Ovary (tissue), 9 donors: Measurements from ENCODE around the gene TRAF4. TPM values are rescaled to one million over a fixed set of nuclear protein-coding genes. Genes with fewer than 3 reads are reported as not detected.
"Not testable (repeated sequence)": the region's sequence is repeated elsewhere in the genome, so short reads cannot be mapped to it uniquely, and the experiment has no call there.

Experiments
- DNase-seq, 5 donors: peaks; one replicate each; pipeline ENCODE4 v3.0.0-alpha.2; 2019 to 2020
- H3K27ac ChIP-seq, 2 donors: fragments of 200-600 bp; one replicate each; pipeline versions ENCODE4 v1.5.1 to v1.8.0; 2019 to 2022
- H3K27me3 ChIP-seq: fragments of 200-600 bp; one replicate; pipeline ENCODE4 v1.8.0; 2022
- H3K36me3 ChIP-seq: fragments of 200-600 bp; sonication (generic); one replicate; pipeline ENCODE4 v1.5.1; 2019
- H3K4me1 ChIP-seq: one replicate; pipeline ENCODE4 v1.8.1; 2013; ENCODE audit warnings: mild to moderate bottlenecking, moderate library complexity; ENCODE audit not compliant: insufficient read depth
- H3K4me3 ChIP-seq: fragments of 200-600 bp; sonication (generic); one replicate; pipeline ENCODE4 v1.5.1; 2017
- H3K9me3 ChIP-seq, 2 donors: fragments of 200-600 bp in 1 of 2; sonication (generic) in 1 of 2; one replicate each; pipeline versions ENCODE4 v1.5.1 to v1.8.1; 2013 to 2019; ENCODE audit warnings: mild to moderate bottlenecking in 1 of 2, moderate library complexity in 1 of 2
- EP300 ChIP-seq: sonication (generic); formaldehyde crosslinking; IDR thresholded peaks from one replicate; pipeline ENCODE4 v1.6.1; 2017; ENCODE audit warnings: antibody characterized with exemption
- POLR2A ChIP-seq: fragments of 450-650 bp; IDR thresholded peaks from one replicate; pipeline ENCODE4 v1.6.1; 2017; ENCODE audit warnings: antibody characterized with exemption, mild to moderate bottlenecking, moderate library complexity
- WGBS, 3 donors: extraction: QIAGEN DNeasy Blood & Tissue Kit in 1 of 3; methylation state at CpG; one replicate each; pipeline versions ENCODE4 v1.1.5 to v1.1.7; 2013 to 2017; 5-methylcytosine and 5-hydroxymethylcytosine counted together
- intact Hi-C, 4 donors: fragments of 100-400 bp; cut with DNase I; formaldehyde crosslinking; loops; one replicate each; pipeline versions ENCODE4 v1.11.0 to v1.15.1; 2022 to 2023
- polyA plus RNA-seq, 2 donors: library from polyadenylated mRNA; stranded (reverse); fragments of 200-250 nt in 1 of 2; fragments of 350-450 nt in 1 of 2; fragmentation: Illumina TruSeq in 1 of 2; extraction: RNeasy Lipid Tissue Mini Kit (QIAGEN cat#74804) in 1 of 2; gene quantifications; one replicate each; pipeline ENCODE4 v1.2.3, GENCODE V29; 2013 to 2014
- total RNA-seq, 7 donors: library from RNA; depleted of rRNA in 2 of 7; stranded (reverse); fragments of >200 nt in 2 of 7; fragmentation: NEBNext Ultra II Directional in 3 of 7; extraction: Animal tissue kit (Norgen Biotek cat#: 25700) in 3 of 7; gene quantifications; one replicate each; pipeline versions ENCODE4 v1.1.0 to v1.2.4, GENCODE V29; 2016 to 2023
- TF ChIP-seq, protein P1 (sequence below), 3 donors: fragments of 450-650 bp in 2 of 3; fragments of 200-600 bp in 1 of 3; IDR thresholded peaks; one replicate each; pipeline versions ENCODE4 v1.5.1 to v1.8.0; 2016 to 2022; ENCODE audit warnings: antibody characterized with exemption in 3 of 3, mild to moderate bottlenecking in 1 of 3
- donor health status: DM: no; HTN: no; CAD: no; lungs with moderate emphysema.
- donor health status: DM: no; HTN: no; CAD: no.
- donor health status: Bipolar disorder and iron deficiency.
- donor health status: DM: yes; HTN: yes; CAD: no.
- donor health status: DM: no; HTN: no; CAD: no.
- donor health status: DM: yes; HTN: yes; CAD: no.

Gene TRAF4
- total and polyA plus RNA-seq, 9 donors: 3.5 to 61.3 (median 14.9) TPM

DNA sequence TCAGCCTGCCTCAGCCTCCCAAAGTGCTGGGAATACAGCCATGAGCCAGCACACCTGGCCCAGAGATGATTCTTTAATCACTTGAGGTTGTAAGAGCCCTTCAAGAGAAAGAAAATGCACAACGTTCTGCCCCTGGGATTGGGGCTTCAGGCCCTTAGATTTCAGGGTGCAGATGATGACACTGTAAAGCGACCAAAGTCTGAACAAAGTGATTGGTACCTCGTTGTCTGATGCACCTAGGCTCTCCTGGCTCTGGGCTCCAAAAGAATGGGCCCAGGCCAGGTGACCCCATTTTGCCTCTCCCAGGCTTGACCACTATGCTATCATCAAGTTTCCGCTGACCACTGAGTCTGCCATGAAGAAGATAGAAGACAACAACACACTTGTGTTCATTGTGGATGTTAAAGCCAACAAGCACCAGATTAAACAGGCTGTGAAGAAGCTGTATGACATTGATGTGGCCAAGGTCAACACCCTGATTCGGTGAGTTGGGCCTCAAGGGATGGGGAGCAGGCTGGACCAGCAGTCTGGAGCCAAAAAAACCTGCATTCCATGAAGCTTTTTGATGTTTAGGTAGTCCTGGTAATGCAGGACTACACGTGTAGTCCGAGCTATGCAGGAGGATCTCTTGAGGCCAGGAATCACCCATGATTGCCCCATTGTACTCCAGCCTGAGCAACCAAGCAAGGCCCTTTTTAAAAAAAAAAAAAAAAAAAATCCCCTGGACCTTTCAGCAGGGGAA lies 21.2 kb upstream of the TRAF4 start:
- intact Hi-C loops: loop anchor here in 1 of 4 donors (10.0 kb wide), 1 partner anchor 172 kb away; the partner anchor contains the start of gene FLOT2
- TF ChIP-seq POLR2A (no peak), EP300 (no peak)
- TF ChIP-seq, protein P1, sequence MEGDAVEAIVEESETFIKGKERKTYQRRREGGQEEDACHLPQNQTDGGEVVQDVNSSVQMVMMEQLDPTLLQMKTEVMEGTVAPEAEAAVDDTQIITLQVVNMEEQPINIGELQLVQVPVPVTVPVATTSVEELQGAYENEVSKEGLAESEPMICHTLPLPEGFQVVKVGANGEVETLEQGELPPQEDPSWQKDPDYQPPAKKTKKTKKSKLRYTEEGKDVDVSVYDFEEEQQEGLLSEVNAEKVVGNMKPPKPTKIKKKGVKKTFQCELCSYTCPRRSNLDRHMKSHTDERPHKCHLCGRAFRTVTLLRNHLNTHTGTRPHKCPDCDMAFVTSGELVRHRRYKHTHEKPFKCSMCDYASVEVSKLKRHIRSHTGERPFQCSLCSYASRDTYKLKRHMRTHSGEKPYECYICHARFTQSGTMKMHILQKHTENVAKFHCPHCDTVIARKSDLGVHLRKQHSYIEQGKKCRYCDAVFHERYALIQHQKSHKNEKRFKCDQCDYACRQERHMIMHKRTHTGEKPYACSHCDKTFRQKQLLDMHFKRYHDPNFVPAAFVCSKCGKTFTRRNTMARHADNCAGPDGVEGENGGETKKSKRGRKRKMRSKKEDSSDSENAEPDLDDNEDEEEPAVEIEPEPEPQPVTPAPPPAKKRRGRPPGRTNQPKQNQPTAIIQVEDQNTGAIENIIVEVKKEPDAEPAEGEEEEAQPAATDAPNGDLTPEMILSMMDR (IDR thresholded peaks at IDR 0.05): no peak
- H3K4me3 ChIP-seq: no peak overlapping the region

DNA sequence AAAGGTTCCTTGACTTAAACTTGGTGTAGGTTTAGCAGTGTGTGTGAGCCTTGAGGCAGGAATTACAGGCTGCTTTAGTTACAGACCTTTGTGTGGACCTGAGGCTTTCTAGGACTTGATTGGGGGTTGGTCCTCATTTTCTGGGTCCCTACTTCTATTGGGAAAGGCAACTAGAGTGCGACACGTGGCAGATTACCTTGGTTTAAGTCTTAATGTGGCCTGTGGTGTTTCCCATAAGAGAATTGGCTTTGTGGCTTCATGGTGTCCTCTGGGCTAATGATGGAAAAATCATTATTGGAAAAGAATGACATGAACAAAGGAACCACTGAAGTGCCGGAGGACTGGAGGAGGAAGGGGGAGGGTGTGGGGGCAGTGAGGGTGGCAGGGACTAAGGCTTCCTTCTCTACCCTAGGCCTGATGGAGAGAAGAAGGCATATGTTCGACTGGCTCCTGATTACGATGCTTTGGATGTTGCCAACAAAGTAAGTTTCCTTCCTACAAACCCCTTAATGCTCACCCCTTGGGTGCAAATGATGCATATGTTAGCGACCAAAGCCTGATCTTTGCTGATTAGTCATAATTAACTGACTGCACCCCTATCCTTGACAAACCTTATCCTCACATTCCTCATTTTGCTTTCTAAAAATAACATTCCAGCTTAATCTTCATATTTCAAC lies 20.5 kb upstream of the TRAF4 start:
- Histone ChIP-seq H3K27ac (no peak overlapping the region), H3K36me3 (no peaks in the 10 kb centered on the region), H3K4me1 (peaks cover 13% of the 10 kb centered on the region), H3K27me3 (no peaks in the 10 kb centered on the region), H3K4me3 (no peak overlapping the region), H3K9me3 (no peaks in the 10 kb centered on the region)
- WGBS, 3 donors: 63 to 70% (median 65%) methylated on average over 6 of the region's 6 CpGs
- intact Hi-C loops: loop anchor here in 1 of 4 donors (10.0 kb wide), 1 partner anchor 172 kb away; the partner anchor contains the start of gene FLOT2
- DNase-seq: no peak
- no peak for TF ChIP-seq POLR2A
- TF ChIP-seq, protein P1 (IDR thresholded peaks at IDR 0.05): no peak
- TF ChIP-seq EP300: no peak

More for the DNA sequence above, 21.2 kb upstream of the TRAF4 start:
- Histone ChIP-seq H3K27ac (no peak overlapping the region), H3K27me3 (no peaks in the 10 kb centered on the region), H3K9me3 (no peaks in the 10 kb centered on the region), H3K36me3 (no peaks in the 10 kb centered on the region), H3K4me1 (peaks cover 13% of the 10 kb centered on the region)
- 58 to 62% (median 61%) methylated on average over 7 of the region's 7 CpGs for WGBS, 3 donors
- no peak for DNase-seq

DNA sequence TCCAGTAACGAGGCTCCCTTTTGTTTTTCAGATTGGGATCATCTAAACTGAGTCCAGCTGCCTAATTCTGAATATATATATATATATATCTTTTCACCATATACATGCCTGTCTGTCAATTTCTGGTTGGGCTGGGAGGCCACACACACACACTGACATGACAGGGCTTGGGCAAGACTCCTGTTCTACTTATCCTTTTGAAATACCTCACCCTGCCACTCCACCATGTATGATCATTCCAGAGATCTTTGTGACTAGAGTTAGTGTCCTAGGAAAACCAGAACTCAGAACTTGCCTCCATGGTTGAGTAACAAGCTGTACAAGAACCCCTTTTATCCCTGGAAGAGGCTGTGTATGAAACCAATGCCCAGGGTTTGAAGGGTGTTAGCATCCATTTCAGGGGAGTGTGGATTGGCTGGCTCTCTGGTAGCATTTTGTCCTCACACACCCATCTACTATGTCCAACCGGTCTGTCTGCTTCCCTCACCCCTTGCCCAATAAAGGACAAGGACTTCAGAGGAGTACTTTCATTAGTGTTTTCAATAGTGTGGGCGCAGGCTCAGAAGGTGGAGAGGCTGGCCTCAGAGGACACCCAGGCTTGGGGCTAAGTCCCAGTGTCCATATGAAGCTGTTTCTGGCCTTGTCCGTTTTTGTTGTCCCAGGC lies 19.8 kb upstream of the TRAF4 start:
- H3K4me1 ChIP-seq: peaks cover 11% of the 10 kb centered on the region
- H3K27me3 ChIP-seq, DNase-seq, H3K36me3 ChIP-seq, H3K4me3 ChIP-seq, H3K27ac ChIP-seq, H3K9me3 ChIP-seq: not testable (repeated sequence)
- 60 to 78% (median 66%) methylated on average over 4 of the region's 4 CpGs for WGBS, 3 donors
- intact Hi-C loops: loop anchor here in 1 of 4 donors (10.0 kb wide), 1 partner anchor 171 kb away; the partner anchor contains the start of gene FLOT2

DNA sequence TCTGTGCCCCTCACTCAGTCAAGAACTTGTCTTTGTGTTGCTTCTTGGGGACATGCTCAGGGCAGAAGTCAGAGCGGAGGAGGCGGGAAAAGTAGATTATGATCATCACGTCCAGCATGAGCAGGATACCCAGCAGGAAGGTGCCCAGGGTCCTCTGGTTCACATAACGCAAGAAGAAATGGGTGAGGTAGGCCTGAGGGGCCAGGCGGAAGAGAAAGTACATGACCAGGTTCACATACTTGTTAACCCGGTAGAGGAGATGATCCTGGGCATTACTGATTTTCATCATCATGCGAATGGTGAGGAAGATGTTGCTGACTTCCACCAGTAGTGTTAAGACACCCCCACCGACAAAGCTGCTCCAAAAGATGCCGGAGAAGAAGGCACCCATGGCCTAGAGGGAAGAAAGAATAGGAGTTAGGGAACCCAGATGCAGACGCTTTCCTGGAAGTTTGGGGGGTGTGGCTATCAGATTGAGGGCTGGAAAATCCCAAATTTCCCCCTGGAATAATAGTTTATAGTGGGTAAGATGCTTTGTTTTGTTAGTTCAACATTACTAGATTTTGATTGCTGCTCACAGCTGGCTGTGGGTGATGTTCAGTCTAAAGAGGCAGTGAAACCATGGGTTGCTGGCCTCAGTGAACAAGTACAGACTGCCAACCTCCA lies 19.2 kb upstream of the TRAF4 start:
- no peak for DNase-seq
- Histone ChIP-seq H3K9me3 (no peaks in the 10 kb centered on the region), H3K36me3 (no peaks in the 10 kb centered on the region), H3K27ac (no peak overlapping the region), H3K27me3 (no peaks in the 10 kb centered on the region), H3K4me1 (peaks cover 11% of the 10 kb centered on the region), H3K4me3 (no peak overlapping the region)
- intact Hi-C loops: loop anchor here in 1 of 4 donors (10.0 kb wide), 1 partner anchor 170 kb away; the partner anchor contains the start of gene FLOT2
- TF ChIP-seq, protein P1 (IDR thresholded peaks at IDR 0.05): no peak
- TF ChIP-seq EP300 (no peak), POLR2A (no peak)
- 68 to 78% (median 73%) methylated on average over 10 of the region's 10 CpGs for WGBS, 3 donors
